Stimulated activated CD8-positive, alpha-beta memory T cell treated with anti-CD3 and anti-CD28 coated beads, Interleukin-4, amount 100 ng/mL, for 24 hours (primary cell): ENCODE data around the gene OR6X1.

Experiments
- DNase-seq: peaks from one replicate; pipeline ENCODE4 v3.0.0-alpha.2; 2020; ENCODE audit warnings: low read depth

The OR6X1 gene

GRCh38 chr11:123754101-123754568, at the start of gene OR6X1:
TSS of gene OR6X1 (minus strand) at chr11:123754518. CDS start at chr11:123754518, 0 bp downstream.
- DNase-seq: no peak

DNA sequence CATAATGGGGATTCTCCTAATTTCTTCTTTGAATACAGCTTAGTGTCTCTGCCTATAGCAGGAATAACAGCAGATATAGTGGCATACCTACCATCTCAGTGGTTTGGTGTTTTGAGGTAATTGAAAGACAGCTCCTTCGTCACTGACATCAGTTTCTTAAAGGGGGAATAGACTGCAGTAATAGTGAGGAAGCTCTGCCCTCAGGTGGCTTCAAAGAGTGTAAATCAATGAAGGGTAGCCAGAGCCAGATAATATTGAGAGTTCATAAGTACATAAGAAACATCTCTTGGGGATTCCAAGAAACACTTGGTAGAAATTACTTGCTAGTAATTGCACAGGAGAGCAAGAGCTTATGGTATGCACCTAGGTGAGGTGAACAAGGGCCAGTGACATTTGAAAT, 47.4 kb upstream of the OR6X1 start:
- no peak for DNase-seq

- no peak for DNase-seq
Measured at GRCh38 chr11:123800036-123800435, 45.7 kb upstream of the OR6X1 start.

- DNase-seq: no peak
Measured at GRCh38 chr11:123799438-123799837, 45.1 kb upstream of the OR6X1 start.

DNA sequence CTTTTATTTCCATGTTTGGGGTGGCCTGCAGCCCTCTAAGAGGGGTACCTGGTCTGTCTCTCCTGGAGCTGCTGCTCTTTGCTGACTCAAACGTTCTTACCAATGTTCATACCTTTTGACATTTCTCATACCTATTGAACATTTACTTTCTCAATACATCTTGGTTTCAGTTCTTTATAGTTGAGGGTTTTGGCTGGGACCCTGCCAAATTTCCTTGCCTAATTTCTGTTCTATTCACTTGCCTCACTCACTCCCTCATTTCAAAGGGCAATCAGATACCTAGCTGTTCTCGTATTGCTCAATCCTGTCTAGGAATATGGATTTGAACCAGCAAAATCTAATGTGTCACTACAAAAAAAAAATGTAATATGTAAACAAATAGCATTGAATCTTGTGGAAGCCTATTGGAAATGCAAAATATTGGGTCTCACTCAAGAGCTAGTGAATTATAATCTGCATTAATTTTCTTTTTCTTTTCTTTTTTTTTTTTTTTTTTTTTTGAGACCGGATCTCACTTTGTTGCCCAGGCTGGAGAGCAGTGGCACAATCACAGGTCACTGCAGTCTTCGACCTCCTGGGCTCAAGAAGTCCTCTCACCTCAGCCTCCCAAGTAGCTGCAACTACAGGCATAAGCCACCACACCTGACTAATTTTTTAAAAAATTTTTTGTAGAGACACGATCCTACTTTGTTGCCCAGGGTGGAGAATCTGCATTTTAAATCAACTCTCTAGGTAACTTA, 44.4 kb upstream of the OR6X1 start:
- DNase-seq: no peak

DNA sequence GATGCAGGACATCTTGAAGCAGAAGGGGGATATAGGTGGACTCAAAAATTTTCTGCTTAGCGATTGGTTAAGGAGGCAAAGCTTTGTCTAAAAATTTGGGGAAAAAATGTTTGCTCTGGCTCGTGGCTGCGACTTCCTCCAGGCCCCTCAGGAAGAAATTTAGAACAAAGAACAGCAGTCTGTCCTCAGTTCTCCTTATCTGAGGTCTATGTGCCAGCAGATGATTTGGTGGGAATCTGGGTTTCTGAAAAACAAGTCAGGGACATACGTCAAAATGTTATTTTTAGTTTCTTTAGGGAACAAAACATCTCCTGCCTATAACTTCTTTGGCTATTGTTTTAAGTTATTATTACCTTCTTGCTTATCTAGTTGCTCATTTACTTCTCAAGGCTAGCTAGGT, 43.8 kb upstream of the OR6X1 start:
- no peak for DNase-seq

- no peak for DNase-seq
Measured at GRCh38 chr11:123797541-123797940, 43.2 kb upstream of the OR6X1 start.

- DNase-seq: no peak
Measured at GRCh38 chr11:123797114-123797513, 42.8 kb upstream of the OR6X1 start.

GRCh38 chr11:123796226-123796625, 41.9 kb upstream of the OR6X1 start:
- no peak for DNase-seq

DNA sequence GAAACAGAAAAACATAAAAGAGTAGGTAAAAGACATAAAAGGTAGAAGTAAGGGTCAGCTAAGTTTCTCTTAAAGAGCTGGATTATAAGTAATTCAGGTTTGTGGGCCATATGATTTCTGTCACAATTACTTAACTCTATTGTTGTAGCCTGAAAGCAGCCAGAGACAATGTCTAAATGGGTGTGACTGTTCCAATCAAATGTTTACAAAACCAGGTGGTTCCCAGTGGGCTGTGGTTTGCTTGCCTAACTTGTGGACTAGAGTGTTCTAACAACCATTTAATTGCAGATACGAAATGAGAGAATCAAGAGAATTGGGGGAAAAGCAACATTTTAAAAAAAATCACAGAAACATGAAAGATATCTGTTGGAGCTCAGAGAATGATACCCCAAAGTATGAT, 29.2 kb upstream of the OR6X1 start:
- no peak for DNase-seq

DNA sequence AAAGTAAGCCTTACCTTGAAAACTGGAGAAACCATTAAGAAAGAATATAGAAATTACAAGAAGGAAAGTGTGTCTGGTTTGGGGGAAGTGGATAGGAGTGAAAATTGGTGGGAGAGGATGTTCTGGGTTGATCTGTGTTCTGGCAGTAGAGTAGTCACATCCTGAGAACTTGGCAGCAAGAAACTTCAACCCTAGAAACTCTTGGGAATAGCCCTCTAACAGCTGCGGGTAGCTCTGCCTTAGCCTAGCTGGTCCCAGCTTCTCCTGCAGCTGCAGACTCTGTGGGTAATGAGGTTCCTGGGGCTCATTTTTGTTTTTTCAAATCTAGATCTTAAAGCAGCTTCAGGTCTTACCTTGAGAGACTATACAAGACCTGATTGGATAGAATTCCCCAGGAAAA, 24.2 kb upstream of the OR6X1 start:
- no peak for DNase-seq

DNA sequence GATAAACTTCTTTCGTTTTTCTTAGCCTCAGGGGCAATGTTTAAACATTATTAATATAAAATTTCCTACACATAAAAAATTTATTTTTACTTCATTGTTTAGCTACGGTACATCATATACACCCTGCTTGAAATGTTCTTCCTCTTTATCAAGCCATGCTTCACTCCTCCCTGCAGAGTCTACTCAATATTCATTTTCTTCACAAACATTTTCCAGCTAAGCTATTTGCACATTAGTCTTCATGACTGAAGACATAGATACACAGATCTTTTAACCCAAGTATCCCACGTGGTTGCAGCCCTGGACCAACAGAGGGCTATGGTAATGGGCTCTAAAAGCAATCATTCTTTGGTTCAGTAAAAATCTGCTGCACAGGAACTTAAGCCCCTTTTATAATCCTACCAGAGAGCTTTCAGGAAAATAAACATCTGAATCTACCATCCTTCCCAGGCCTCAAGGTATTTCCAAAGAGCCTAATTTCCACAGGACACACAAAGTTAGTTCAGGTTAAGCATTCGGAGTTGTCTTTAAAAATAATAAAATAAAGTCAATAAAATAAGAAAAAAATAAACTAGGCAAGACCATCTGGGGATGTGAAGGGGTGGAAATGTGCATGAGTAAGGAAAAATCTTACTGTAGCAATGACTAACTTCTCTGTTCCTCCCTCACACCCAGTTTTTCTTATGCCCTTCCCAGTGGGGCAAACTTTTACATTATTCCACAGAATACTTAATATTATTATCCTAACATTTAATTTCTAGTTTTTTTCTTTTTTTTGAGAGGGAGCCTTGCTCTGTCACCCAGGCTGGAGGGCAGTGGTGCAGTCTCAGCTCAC, 21.6 kb upstream of the OR6X1 start:
- DNase-seq: no peak

DNA sequence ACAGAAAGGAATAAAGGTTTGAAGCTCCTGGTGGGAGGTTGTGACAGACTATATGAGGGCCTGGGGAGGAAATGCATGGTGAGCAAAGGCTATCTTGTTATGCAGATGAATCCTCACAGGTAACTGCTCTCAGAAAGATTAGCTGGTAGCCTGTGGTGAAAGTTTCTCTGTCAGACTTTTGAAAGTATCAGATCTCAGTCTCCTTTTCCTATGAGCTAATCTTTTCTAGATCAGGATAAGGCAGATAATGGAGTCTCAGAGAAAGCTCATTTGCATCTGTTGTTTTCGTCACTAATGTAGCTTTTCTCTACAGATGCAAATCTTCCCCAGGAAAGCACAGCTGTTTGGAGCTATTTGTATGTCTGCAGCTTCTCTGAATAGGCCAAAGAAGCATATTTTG, 21.0 kb upstream of the OR6X1 start:
- no peak for DNase-seq

DNA sequence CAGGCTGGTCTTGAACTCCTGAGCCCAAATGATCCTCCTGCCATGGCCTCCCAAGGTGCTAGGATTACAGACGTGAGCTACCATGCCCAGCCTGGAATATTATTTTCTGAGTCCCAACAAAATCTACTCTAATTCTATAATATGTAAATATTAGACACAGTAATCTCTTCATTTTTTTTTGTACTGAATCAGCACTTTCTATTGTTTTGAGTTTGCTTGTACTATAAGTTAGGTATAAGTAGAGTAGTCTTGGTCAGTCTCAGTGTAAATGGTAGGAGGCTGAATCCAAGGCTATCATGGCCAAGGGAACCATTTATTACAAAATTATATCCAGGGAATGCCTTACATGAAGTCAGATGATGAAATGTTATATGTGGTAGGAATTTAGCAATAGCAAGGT, 19.6 kb upstream of the OR6X1 start:
- DNase-seq: no peak

- DNase-seq: no peak
Measured at GRCh38 chr11:123773026-123773425, 18.7 kb upstream of the OR6X1 start.

DNA sequence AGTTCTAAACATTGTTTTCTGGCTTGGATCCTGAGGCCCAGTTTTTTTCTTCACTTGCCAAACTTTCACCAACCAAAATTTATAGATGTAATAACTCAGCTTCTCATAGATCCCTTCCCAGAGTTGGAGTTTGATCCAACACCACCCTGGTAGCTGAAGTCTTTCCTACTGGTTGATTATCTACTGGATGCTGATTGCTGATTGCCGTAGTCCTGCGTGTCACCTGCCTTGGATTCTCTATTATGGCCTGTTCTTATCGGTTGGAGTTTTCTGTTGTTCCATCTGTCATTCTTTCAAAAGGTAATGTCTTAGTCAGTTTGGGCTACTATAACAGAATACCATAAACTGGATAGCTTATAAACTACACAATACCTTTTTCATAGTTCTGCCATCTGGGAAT, 17.3 kb upstream of the OR6X1 start:
- no peak for DNase-seq

DNA sequence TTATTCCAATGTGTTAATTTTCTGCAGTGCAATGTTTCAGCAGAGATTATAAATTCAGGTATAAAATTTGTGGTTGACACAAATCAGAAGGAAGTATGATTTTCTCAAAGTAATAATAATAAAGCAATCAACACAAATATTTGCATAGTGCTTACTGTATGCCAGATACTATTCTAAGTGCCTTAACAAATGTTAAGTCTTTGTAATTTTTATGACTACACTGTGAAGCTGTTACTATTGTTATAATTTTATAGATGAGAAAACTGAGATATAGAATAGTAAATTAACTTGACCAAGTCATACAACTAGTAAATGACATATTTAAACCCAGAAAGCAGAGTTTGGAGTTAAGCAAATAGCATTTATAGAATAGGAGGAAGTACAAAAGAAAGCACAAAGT, 16.4 kb upstream of the OR6X1 start:
- DNase-seq: no peak

GRCh38 chr11:123765601-123766000, 11.3 kb upstream of the OR6X1 start:
- no peak for DNase-seq

- DNase-seq: no peak
Measured at GRCh38 chr11:123762422-123762821, 8.1 kb upstream of the OR6X1 start.

DNA sequence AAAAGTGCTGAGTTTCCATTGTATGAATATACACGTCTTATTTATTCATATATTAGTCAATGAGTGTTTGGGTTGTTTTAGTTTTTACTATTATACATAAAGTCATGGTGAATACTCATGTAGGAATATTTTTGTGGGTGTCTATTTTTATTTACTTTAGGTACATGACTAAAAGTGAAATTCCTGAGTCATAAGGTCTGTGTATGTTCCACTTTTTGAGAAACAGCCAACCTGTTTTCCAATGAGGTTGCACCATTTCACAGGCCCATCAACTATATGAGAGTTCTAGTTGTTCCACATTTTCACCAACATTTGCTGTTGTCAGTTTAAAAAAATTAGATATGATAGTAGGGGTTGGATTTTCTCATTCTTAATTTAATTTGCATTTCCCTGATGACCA, 6.6 kb upstream of the OR6X1 start:
- DNase-seq: no peak

DNA sequence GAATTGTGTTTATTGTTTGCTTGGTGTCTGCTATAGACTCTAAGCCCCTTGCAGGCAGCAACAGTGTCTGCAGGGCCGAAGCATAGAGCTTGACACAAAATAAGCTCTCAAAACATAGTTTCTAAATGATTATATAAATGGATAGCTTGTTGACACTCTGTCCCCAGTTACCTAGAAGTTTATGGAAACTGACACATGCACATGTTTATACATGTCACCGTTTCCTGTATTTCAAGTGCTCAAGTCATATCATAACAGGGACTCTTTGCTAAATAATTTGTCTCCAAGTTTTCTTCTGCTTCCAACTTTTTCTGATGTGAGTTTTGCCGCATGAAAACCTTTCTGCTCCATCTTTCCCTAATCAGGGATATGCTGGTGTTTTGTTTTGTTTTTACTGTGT, 3.7 kb upstream of the OR6X1 start:
- DNase-seq: no peak

DNA sequence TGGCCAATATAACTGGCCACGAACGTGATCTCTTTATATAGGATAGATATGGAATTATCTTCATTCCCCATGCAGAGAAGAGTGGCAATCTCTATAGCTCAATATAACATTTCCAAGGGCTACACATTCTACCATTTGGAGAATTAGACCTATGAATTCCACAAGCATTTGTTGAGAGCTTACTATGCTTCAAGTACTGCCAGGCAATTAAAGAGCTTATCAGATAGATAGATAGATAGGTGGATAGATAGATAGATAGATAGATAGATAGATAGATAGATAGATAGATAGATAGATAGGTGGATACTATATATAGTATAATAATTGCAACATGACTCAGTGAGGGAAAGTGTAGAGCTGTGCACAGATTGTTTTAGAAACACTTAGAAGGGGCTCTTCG, 1.5 kb upstream of the OR6X1 start:
- DNase-seq: no peak

GRCh38 chr11:123755344-123755743, 1.0 kb upstream of the OR6X1 start:
- no peak for DNase-seq

DNA sequence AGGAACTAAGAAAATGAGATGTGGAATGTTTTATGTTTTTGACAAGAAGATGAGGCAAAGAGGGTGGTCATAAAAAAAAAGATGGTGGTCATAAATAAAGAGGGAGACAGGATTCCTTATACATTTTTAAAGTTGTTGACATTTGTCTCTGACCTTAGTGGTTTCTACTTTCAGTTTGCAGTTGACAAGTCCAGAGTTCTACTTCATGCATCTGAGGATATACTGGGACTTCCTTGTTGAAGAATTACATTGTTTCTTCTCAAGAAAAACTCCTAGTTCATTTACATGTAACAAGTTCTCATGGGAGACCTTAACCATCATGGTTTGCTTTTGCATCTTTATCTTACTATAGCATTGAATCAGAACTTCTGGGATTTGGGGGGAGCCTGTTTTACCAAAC, 1.2 kb downstream of the OR6X1 start:
- no peak for DNase-seq
